ENCODE results near the gene CAMTA1.

The CAMTA1 gene

GRCh38 chr1:7287013-7287412 lies 501.8 kb downstream of the CAMTA1 start:
- DNase-seq (ENCODE audit: low spot score): no peak

- DNase-seq (ENCODE audit: low spot score): no peak
These were observed 503.7 kb downstream of the CAMTA1 start for GRCh38 chr1:7288992-7289391.

- no peak for DNase-seq (ENCODE audit: low spot score)
These were observed 504.4 kb downstream of the CAMTA1 start for GRCh38 chr1:7289694-7290093.

- no peak for DNase-seq (ENCODE audit: low spot score)
These were observed 506.0 kb downstream of the CAMTA1 start for GRCh38 chr1:7290971-7291970.

GRCh38 chr1:7292036-7292681 lies 506.9 kb downstream of the CAMTA1 start:
- DNase-seq (ENCODE audit: low spot score): no peak

GRCh38 chr1:7292714-7293419 lies 507.6 kb downstream of the CAMTA1 start:
- DNase-seq (ENCODE audit: low spot score): no peak

GRCh38 chr1:7293702-7294629 lies 508.7 kb downstream of the CAMTA1 start:
- no peak for DNase-seq (ENCODE audit: low spot score)

GRCh38 chr1:7294636-7295035 lies 509.4 kb downstream of the CAMTA1 start:
- DNase-seq (ENCODE audit: low spot score): no peak

- DNase-seq (ENCODE audit: low spot score): no peak
These were observed 510.7 kb downstream of the CAMTA1 start for GRCh38 chr1:7295946-7296345.

- DNase-seq (ENCODE audit: low spot score): no peak
These were observed 511.7 kb downstream of the CAMTA1 start for GRCh38 chr1:7296968-7297367.

- DNase-seq (ENCODE audit: low spot score): no peak
These were observed 512.9 kb downstream of the CAMTA1 start for GRCh38 chr1:7298145-7298544.

GRCh38 chr1:7298749-7299151 lies 513.5 kb downstream of the CAMTA1 start:
- DNase-seq (ENCODE audit: low spot score): peak; percentile 22

- peak; percentile 81 for DNase-seq (ENCODE audit: low spot score)
These were observed 514.1 kb downstream of the CAMTA1 start for GRCh38 chr1:7299329-7299799.

- peak; percentile 21 for DNase-seq (ENCODE audit: low spot score)
These were observed 514.7 kb downstream of the CAMTA1 start for GRCh38 chr1:7299994-7300393.

- peak; percentile 89 for DNase-seq (ENCODE audit: low spot score)
These were observed 515.8 kb downstream of the CAMTA1 start for GRCh38 chr1:7300893-7301663.

GRCh38 chr1:7301664-7301981 lies 516.4 kb downstream of the CAMTA1 start:
- DNase-seq (ENCODE audit: low spot score): no peak

- DNase-seq (ENCODE audit: low spot score): no peak
These were observed 516.9 kb downstream of the CAMTA1 start for GRCh38 chr1:7302126-7302525.

GRCh38 chr1:7302873-7303272 lies 517.6 kb downstream of the CAMTA1 start:
- DNase-seq (ENCODE audit: low spot score): no peak

- no peak for DNase-seq (ENCODE audit: low spot score)
These were observed 518.5 kb downstream of the CAMTA1 start for GRCh38 chr1:7303554-7304317.

- no peak for DNase-seq (ENCODE audit: low spot score)
These were observed 527.9 kb downstream of the CAMTA1 start for GRCh38 chr1:7313081-7313546.

Measured in RKO (cell line).